ENCODE results near the gene PCNX1.
"Not testable (repeated sequence)": the region's sequence is repeated elsewhere in the genome, so short reads cannot be mapped to it uniquely, and the experiment has no call there.

The PCNX1 gene

GRCh38 chr14:71121711-71122110 lies 214.5 kb downstream of the PCNX1 start:
- Histone ChIP-seq H3K36me3 (ENCODE audit: insufficient read depth, low read length) (peaks cover 2% of the 10 kb centered on the region), H3K4me3 (ENCODE audit: low read length) (no peak overlapping the region), H3K4me1 (ENCODE audit: control insufficient read depth, insufficient read depth, low read length) (no peaks in the 10 kb centered on the region), H3K9ac (ENCODE audit: low read depth, low read length) (no peak overlapping the region), H3K27me3 (ENCODE audit: control insufficient read depth, insufficient read depth, low read length) (no peaks in the 10 kb centered on the region), H3K4me2 (ENCODE audit: low read length) (no peak overlapping the region), H3K9me3 (replicated peaks; ENCODE audit: low read length) (no peaks in the 10 kb centered on the region)

GRCh38 chr14:71122866-71123565 lies 215.8 kb downstream of the PCNX1 start:
- Histone ChIP-seq H3K36me3 (ENCODE audit: insufficient read depth, low read length) (peaks cover 2% of the 10 kb centered on the region), H3K9ac (ENCODE audit: low read depth, low read length) (no peak overlapping the region), H3K4me2 (ENCODE audit: low read length) (no peak overlapping the region), H3K4me3 (ENCODE audit: low read length) (no peak overlapping the region), H3K9me3 (replicated peaks; ENCODE audit: low read length) (no peaks in the 10 kb centered on the region), H3K4me1 (ENCODE audit: control insufficient read depth, insufficient read depth, low read length) (no peaks in the 10 kb centered on the region), H3K27me3 (ENCODE audit: control insufficient read depth, insufficient read depth, low read length) (no peaks in the 10 kb centered on the region)

GRCh38 chr14:71123579-71124135 lies 216.4 kb downstream of the PCNX1 start:
- Histone ChIP-seq H3K9ac (ENCODE audit: low read depth, low read length) (no peak overlapping the region), H3K4me1 (ENCODE audit: control insufficient read depth, insufficient read depth, low read length) (no peaks in the 10 kb centered on the region), H3K36me3 (ENCODE audit: insufficient read depth, low read length) (peaks cover 2% of the 10 kb centered on the region), H3K4me3 (ENCODE audit: low read length) (no peak overlapping the region), H3K27me3 (ENCODE audit: control insufficient read depth, insufficient read depth, low read length) (no peaks in the 10 kb centered on the region), H3K9me3 (replicated peaks; ENCODE audit: low read length) (no peaks in the 10 kb centered on the region), H3K4me2 (ENCODE audit: low read length) (no peak overlapping the region)

GRCh38 chr14:71129716-71130490 lies 222.6 kb downstream of the PCNX1 start:
- Histone ChIP-seq H3K4me2 (ENCODE audit: low read length) (peak overlapping the region; percentile 53), H3K4me1 (ENCODE audit: control insufficient read depth, insufficient read depth, low read length) (peaks cover 15% of the 10 kb centered on the region)
- H3K9me3 ChIP-seq (replicated peaks; ENCODE audit: low read length); H3K4me3 ChIP-seq (ENCODE audit: low read length); H3K36me3 ChIP-seq (ENCODE audit: insufficient read depth, low read length); H3K27me3 ChIP-seq (ENCODE audit: control insufficient read depth, insufficient read depth, low read length); H3K9ac ChIP-seq (ENCODE audit: low read depth, low read length): not testable (repeated sequence)

GRCh38 chr14:71130491-71131179 lies 223.4 kb downstream of the PCNX1 start:
- Histone ChIP-seq H3K4me1 (ENCODE audit: control insufficient read depth, insufficient read depth, low read length) (peaks cover 15% of the 10 kb centered on the region), H3K4me3 (ENCODE audit: low read length) (no peak overlapping the region), H3K27me3 (ENCODE audit: control insufficient read depth, insufficient read depth, low read length) (no peaks in the 10 kb centered on the region), H3K9me3 (replicated peaks; ENCODE audit: low read length) (no peaks in the 10 kb centered on the region), H3K4me2 (ENCODE audit: low read length) (peak overlapping the region; percentile 53), H3K9ac (ENCODE audit: low read depth, low read length) (peak overlapping the region; percentile 3), H3K36me3 (ENCODE audit: insufficient read depth, low read length) (no peaks in the 10 kb centered on the region)

- no peak overlapping the region for H3K4me2 ChIP-seq (ENCODE audit: low read length)
- H3K27me3 ChIP-seq (ENCODE audit: control insufficient read depth, insufficient read depth, low read length), result no peaks in the 10 kb centered on the region
- no peak overlapping the region for H3K4me3 ChIP-seq (ENCODE audit: low read length)
- H3K4me1 ChIP-seq (ENCODE audit: control insufficient read depth, insufficient read depth, low read length), result peaks cover 15% of the 10 kb centered on the region
- H3K36me3 ChIP-seq (ENCODE audit: insufficient read depth, low read length), result no peaks in the 10 kb centered on the region
- H3K9ac ChIP-seq (ENCODE audit: low read depth, low read length), result no peak overlapping the region
- no peaks in the 10 kb centered on the region for H3K9me3 ChIP-seq (replicated peaks; ENCODE audit: low read length)
Observed at GRCh38 chr14:71133296-71133695, 226.0 kb downstream of the PCNX1 start.

- H3K27me3 ChIP-seq (ENCODE audit: control insufficient read depth, insufficient read depth, low read length), result no peaks in the 10 kb centered on the region
- H3K9me3 ChIP-seq (replicated peaks; ENCODE audit: low read length), result no peaks in the 10 kb centered on the region
- peaks cover 12% of the 10 kb centered on the region for H3K4me1 ChIP-seq (ENCODE audit: control insufficient read depth, insufficient read depth, low read length)
- no peak overlapping the region for H3K4me2 ChIP-seq (ENCODE audit: low read length)
- H3K9ac ChIP-seq (ENCODE audit: low read depth, low read length), result no peak overlapping the region
- H3K4me3 ChIP-seq (ENCODE audit: low read length), result no peak overlapping the region
- H3K36me3 ChIP-seq (ENCODE audit: insufficient read depth, low read length), result no peaks in the 10 kb centered on the region
Observed at GRCh38 chr14:71135496-71135895, 228.2 kb downstream of the PCNX1 start.

GRCh38 chr14:71135911-71136310 lies 228.7 kb downstream of the PCNX1 start:
- Histone ChIP-seq H3K9ac (ENCODE audit: low read depth, low read length) (no peak overlapping the region), H3K36me3 (ENCODE audit: insufficient read depth, low read length) (no peaks in the 10 kb centered on the region), H3K4me1 (ENCODE audit: control insufficient read depth, insufficient read depth, low read length) (peaks cover 7% of the 10 kb centered on the region), H3K9me3 (replicated peaks; ENCODE audit: low read length) (no peaks in the 10 kb centered on the region), H3K4me2 (ENCODE audit: low read length) (no peak overlapping the region), H3K4me3 (ENCODE audit: low read length) (no peak overlapping the region), H3K27me3 (ENCODE audit: control insufficient read depth, insufficient read depth, low read length) (no peaks in the 10 kb centered on the region)

- H3K9ac ChIP-seq (ENCODE audit: low read depth, low read length), result no peak overlapping the region
- no peak overlapping the region for H3K4me3 ChIP-seq (ENCODE audit: low read length)
- peaks cover 4% of the 10 kb centered on the region for H3K4me1 ChIP-seq (ENCODE audit: control insufficient read depth, insufficient read depth, low read length)
- no peaks in the 10 kb centered on the region for H3K27me3 ChIP-seq (ENCODE audit: control insufficient read depth, insufficient read depth, low read length)
- H3K36me3 ChIP-seq (ENCODE audit: insufficient read depth, low read length), result no peaks in the 10 kb centered on the region
- no peak overlapping the region for H3K4me2 ChIP-seq (ENCODE audit: low read length)
- no peaks in the 10 kb centered on the region for H3K9me3 ChIP-seq (replicated peaks; ENCODE audit: low read length)
Observed at GRCh38 chr14:71136386-71137060, 229.3 kb downstream of the PCNX1 start.

GRCh38 chr14:71137536-71138447 lies 230.5 kb downstream of the PCNX1 start:
- Histone ChIP-seq H3K4me2 (ENCODE audit: low read length) (no peak overlapping the region), H3K4me1 (ENCODE audit: control insufficient read depth, insufficient read depth, low read length) (peaks cover 17% of the 10 kb centered on the region), H3K9ac (ENCODE audit: low read depth, low read length) (no peak overlapping the region), H3K27me3 (ENCODE audit: control insufficient read depth, insufficient read depth, low read length) (no peaks in the 10 kb centered on the region), H3K4me3 (ENCODE audit: low read length) (no peak overlapping the region), H3K9me3 (replicated peaks; ENCODE audit: low read length) (peaks cover 2% of the 10 kb centered on the region), H3K36me3 (ENCODE audit: insufficient read depth, low read length) (no peaks in the 10 kb centered on the region)

Measured in skeletal muscle satellite cell (primary cell).